Neural cell (in vitro differentiated cells): Measurements from ENCODE around the gene YIPF4. TPM values are rescaled to one million over a fixed set of nuclear protein-coding genes. Genes with fewer than 3 reads are reported as not detected.

Source experiments
- H2AFZ ChIP-seq: fragments of 200-600, 300-800 bp; sonication (generic), shearing (Covaris generic); 2 replicates; pipeline ENCODE4 v1.6.0; 2014; ENCODE audit warnings: low read depth, mild to moderate bottlenecking, antibody characterized with exemption, low read length, moderate library complexity
- H3F3A ChIP-seq: fragments of 200-600 bp; shearing (Covaris generic); 2 replicates; pipeline ENCODE4 v1.6.1; 2016; ENCODE audit warnings: mild to moderate bottlenecking, moderate library complexity, mixed read lengths, antibody characterized with exemption, low read length; ENCODE audit not compliant: insufficient read depth, poor library complexity, severe bottlenecking
- H3K27ac ChIP-seq: fragments of 200-600, 300-800 bp; sonication (generic), shearing (Covaris generic); 2 replicates; pipeline ENCODE4 v1.5.1; 2014; ENCODE audit warnings: mild to moderate bottlenecking, low read length, moderate library complexity
- H3K27me3 ChIP-seq: fragments of 300-800, 200-600 bp; sonication (generic), shearing (Covaris generic); 2 replicates; pipeline ENCODE4 v1.6.0; 2014; ENCODE audit warnings: mild to moderate bottlenecking, low read depth, low read length, moderate library complexity; ENCODE audit not compliant: insufficient read depth
- H3K36me3 ChIP-seq: fragments of 300-800, 200-600 bp; sonication (generic), shearing (Covaris generic); 2 replicates; pipeline ENCODE4 v1.5.1; 2014; ENCODE audit warnings: mild to moderate bottlenecking, antibody characterized with exemption, low read length, moderate library complexity; ENCODE audit not compliant: insufficient read depth
- H3K4me2 ChIP-seq: fragments of 300-800, 200-600 bp; sonication (generic), shearing (Covaris generic); 2 replicates; pipeline ENCODE4 v1.6.0; 2014; ENCODE audit warnings: mild to moderate bottlenecking, low read length
- H3K4me3 ChIP-seq: fragments of 300-800, 200-600 bp; sonication (generic), shearing (Covaris generic); 2 replicates; pipeline ENCODE4 v1.5.1; 2014; ENCODE audit warnings: mild to moderate bottlenecking, low read length, moderate library complexity
- H3K79me2 ChIP-seq: fragments of 200-600 bp; shearing (Covaris generic); replicated peaks from 2 replicates; pipeline ENCODE4 v1.6.0; 2014; ENCODE audit warnings: mild to moderate bottlenecking, low read length, moderate library complexity; ENCODE audit not compliant: insufficient read depth
- H3K9ac ChIP-seq: fragments of 300-800, 200-600 bp; sonication (generic), shearing (Covaris generic); 2 replicates; pipeline ENCODE4 v1.6.1; 2016; ENCODE audit warnings: mild to moderate bottlenecking, low read length, mixed read lengths
- H3K9me2 ChIP-seq: fragments of 200-600 bp; shearing (Covaris generic); 2 replicates; pipeline ENCODE4 v1.6.1; 2016; ENCODE audit warnings: mild to moderate bottlenecking, low read length, mixed read lengths; ENCODE audit not compliant: insufficient read depth
- H3K9me3 ChIP-seq: fragments of 200-600, 300-800 bp; sonication (generic), shearing (Covaris generic); 2 replicates; pipeline ENCODE4 v1.6.1; 2016; ENCODE audit warnings: mild to moderate bottlenecking, mixed run types, low read length, moderate library complexity, mixed read lengths
- H4K20me1 ChIP-seq: fragments of 200-600 bp; shearing (Covaris generic); 2 replicates; pipeline ENCODE4 v1.6.1; 2016; ENCODE audit warnings: mild to moderate bottlenecking, mixed run types; ENCODE audit not compliant: insufficient read depth
- CTCF ChIP-seq: fragments of 450-650 bp; IDR thresholded peaks from 2 replicates; pipeline ENCODE4 v1.5.1; 2014; ENCODE audit warnings: antibody characterized with exemption, mild to moderate bottlenecking, moderate library complexity; ENCODE audit not compliant: poor library complexity, severe bottlenecking
- EP300 ChIP-seq: fragments of 450-650 bp; conservative IDR thresholded peaks from 2 replicates; pipeline ENCODE4 v1.6.1; 2014; ENCODE audit warnings: antibody characterized with exemption, mild to moderate bottlenecking, moderate library complexity; ENCODE audit not compliant: poor library complexity, severe bottlenecking
- EZH2 ChIP-seq: fragments of 200-600, 300-800 bp; shearing (Covaris generic), sonication (generic); IDR thresholded peaks from 2 replicates; pipeline ENCODE4 v1.6.1; 2014; ENCODE audit warnings: antibody characterized with exemption, low read length, borderline replicate concordance, mild to moderate bottlenecking; ENCODE audit not compliant: insufficient read depth, poor library complexity, severe bottlenecking
- MXI1 ChIP-seq: fragments of 450-650 bp; conservative IDR thresholded peaks from 2 replicates; pipeline ENCODE4 v1.6.1; 2014; ENCODE audit warnings: antibody characterized with exemption, mild to moderate bottlenecking; ENCODE audit not compliant: poor library complexity, severe bottlenecking
- POLR2AphosphoS5 ChIP-seq: IDR thresholded peaks from 2 replicates; pipeline ENCODE4 v1.6.1; 2012
- RAD21 ChIP-seq: fragments of 450-650 bp; conservative IDR thresholded peaks from 2 replicates; pipeline ENCODE4 v1.6.1; 2014; ENCODE audit warnings: antibody characterized with exemption, mild to moderate bottlenecking, moderate library complexity
- SMC3 ChIP-seq: fragments of 450-650 bp; conservative IDR thresholded peaks from 2 replicates; pipeline ENCODE4 v1.6.1; 2014; ENCODE audit warnings: antibody characterized with exemption, mild to moderate bottlenecking, moderate library complexity; ENCODE audit not compliant: poor library complexity
- TAF1 ChIP-seq: IDR thresholded peaks from 2 replicates; pipeline ENCODE4 v1.6.1; 2012; ENCODE audit warnings: low read depth
- polyA minus RNA-seq: library from RNA; depleted of rRNA, polyadenylated mRNA; stranded (reverse); fragments of >200 nt; gene quantifications from 2 replicates; pipeline ENCODE4 v1.2.3, GENCODE V29; 2014
- polyA plus RNA-seq: library from polyadenylated mRNA; depleted of rRNA; stranded (reverse); fragments of >200 nt; gene quantifications from 2 replicates; pipeline ENCODE4 v1.2.3, GENCODE V29; 2014
- TF ChIP-seq, protein P1 (sequence below): IDR thresholded peaks from 2 replicates; pipeline ENCODE4 v1.6.1; 2012; ENCODE audit warnings: borderline replicate concordance

YIPF4 gene
- polyA plus RNA-seq (33.5 and 57.7 TPM in 2 replicates), polyA minus RNA-seq (39.9 and 42.5 TPM in 2 replicates)

- Histone ChIP-seq H3K9me2 (no peaks in the 10 kb centered on the region), H2AFZ (peak within 1 kb of the TSS; percentile 92), H3K79me2 (peaks cover 34% of the 10 kb centered on the region), H3K9ac (peak within 1 kb of the TSS; percentile 95), H3K36me3 (no peaks in the 10 kb centered on the region), H3K27ac (peak within 1 kb of the TSS; percentile 81), H3K9me3 (no peaks in the 10 kb centered on the region), H3K27me3 (no peaks in the 10 kb centered on the region), H3K4me3 (peak within 1 kb of the TSS; percentile 94), H4K20me1 (no peaks in the 10 kb centered on the region), H3F3A (no peaks in the 10 kb centered on the region), H3K4me2 (peak within 1 kb of the TSS; percentile 87)
- peak; percentile 20 for TF ChIP-seq SMC3
- TF ChIP-seq, protein P1, sequence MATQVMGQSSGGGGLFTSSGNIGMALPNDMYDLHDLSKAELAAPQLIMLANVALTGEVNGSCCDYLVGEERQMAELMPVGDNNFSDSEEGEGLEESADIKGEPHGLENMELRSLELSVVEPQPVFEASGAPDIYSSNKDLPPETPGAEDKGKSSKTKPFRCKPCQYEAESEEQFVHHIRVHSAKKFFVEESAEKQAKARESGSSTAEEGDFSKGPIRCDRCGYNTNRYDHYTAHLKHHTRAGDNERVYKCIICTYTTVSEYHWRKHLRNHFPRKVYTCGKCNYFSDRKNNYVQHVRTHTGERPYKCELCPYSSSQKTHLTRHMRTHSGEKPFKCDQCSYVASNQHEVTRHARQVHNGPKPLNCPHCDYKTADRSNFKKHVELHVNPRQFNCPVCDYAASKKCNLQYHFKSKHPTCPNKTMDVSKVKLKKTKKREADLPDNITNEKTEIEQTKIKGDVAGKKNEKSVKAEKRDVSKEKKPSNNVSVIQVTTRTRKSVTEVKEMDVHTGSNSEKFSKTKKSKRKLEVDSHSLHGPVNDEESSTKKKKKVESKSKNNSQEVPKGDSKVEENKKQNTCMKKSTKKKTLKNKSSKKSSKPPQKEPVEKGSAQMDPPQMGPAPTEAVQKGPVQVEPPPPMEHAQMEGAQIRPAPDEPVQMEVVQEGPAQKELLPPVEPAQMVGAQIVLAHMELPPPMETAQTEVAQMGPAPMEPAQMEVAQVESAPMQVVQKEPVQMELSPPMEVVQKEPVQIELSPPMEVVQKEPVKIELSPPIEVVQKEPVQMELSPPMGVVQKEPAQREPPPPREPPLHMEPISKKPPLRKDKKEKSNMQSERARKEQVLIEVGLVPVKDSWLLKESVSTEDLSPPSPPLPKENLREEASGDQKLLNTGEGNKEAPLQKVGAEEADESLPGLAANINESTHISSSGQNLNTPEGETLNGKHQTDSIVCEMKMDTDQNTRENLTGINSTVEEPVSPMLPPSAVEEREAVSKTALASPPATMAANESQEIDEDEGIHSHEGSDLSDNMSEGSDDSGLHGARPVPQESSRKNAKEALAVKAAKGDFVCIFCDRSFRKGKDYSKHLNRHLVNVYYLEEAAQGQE: peak; percentile 31
- TF ChIP-seq EP300: no peak
- no peak for TF ChIP-seq EZH2
- peak; percentile 95 for TF ChIP-seq POLR2AphosphoS5
- peak; percentile 47 for TF ChIP-seq TAF1
- peak; percentile 22 for TF ChIP-seq RAD21
- TF ChIP-seq CTCF: no peak
- peak; percentile 72 for TF ChIP-seq MXI1
Measured at GRCh38 chr2:32277674-32278477, at the start of gene YIPF4. Gene YIPF4, plus strand, starts transcription at chr2:32277904. Its CDS starts 252 bp downstream, at chr2:32278156.

DNA sequence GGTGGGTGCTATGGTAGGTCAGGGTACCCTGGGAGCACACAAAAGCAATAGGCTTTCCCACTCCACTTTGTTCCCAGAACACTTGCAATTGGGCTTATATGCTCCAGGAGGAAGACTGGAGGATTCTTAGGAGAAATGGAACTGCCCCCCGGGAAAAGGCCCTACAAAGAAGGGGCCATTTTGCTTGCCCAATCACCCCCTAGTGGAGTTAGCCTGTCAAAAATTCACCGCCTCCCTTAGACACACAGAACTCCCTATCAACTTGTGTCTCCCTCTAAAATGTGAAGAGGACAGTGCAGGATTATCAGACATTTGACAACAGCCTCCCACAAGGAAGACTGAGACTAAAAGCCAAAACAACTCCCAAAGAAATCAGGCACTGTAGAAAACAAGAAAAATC is 49.5 kb upstream of the YIPF4 start:
- Histone ChIP-seq H3K9me2 (no peaks in the 10 kb centered on the region), H3K79me2 (no peaks in the 10 kb centered on the region)
- no peak for TF ChIP-seq MXI1
- TF ChIP-seq RAD21: no peak
- no peak for TF ChIP-seq SMC3
- TF ChIP-seq, protein P1: no peak
- no peak for TF ChIP-seq CTCF
- TF ChIP-seq POLR2AphosphoS5: no peak
- TF ChIP-seq TAF1: no peak
- no peak for TF ChIP-seq EZH2
- no peak for TF ChIP-seq EP300

More for the DNA sequence above, 49.5 kb upstream of the YIPF4 start:
- H3K27ac ChIP-seq: no peak overlapping the region
- H3K9me3 ChIP-seq: no peaks in the 10 kb centered on the region
- no peaks in the 10 kb centered on the region for H3K27me3 ChIP-seq
- H3F3A ChIP-seq: no peaks in the 10 kb centered on the region
- no peak overlapping the region for H3K9ac ChIP-seq
- no peak overlapping the region for H3K4me2 ChIP-seq
- no peak overlapping the region for H3K4me3 ChIP-seq
- no peak overlapping the region for H2AFZ ChIP-seq
- no peaks in the 10 kb centered on the region for H4K20me1 ChIP-seq
- no peaks in the 10 kb centered on the region for H3K36me3 ChIP-seq
